GM18951 (cell line): ENCODE data around the gene GKN1.

Experiments
- POLR2A ChIP-seq: IDR thresholded peaks from 4 replicates; pipeline ENCODE4 v1.6.1; 2011; ENCODE audit warnings: mild to moderate bottlenecking; ENCODE audit not compliant: insufficient read length, insufficient read depth; ENCODE audit errors: extremely low read depth
- in situ Hi-C: fragments of 300-500 bp; cut with MboI; formaldehyde crosslinking; loops from one replicate; pipeline ENCODE4 v1.12.0; 2022; ENCODE audit warnings: low sequenced_read_pairs, mixed read lengths, inconsistent platforms; ENCODE audit not compliant: unreplicated experiment

The GKN1 gene

DNA sequence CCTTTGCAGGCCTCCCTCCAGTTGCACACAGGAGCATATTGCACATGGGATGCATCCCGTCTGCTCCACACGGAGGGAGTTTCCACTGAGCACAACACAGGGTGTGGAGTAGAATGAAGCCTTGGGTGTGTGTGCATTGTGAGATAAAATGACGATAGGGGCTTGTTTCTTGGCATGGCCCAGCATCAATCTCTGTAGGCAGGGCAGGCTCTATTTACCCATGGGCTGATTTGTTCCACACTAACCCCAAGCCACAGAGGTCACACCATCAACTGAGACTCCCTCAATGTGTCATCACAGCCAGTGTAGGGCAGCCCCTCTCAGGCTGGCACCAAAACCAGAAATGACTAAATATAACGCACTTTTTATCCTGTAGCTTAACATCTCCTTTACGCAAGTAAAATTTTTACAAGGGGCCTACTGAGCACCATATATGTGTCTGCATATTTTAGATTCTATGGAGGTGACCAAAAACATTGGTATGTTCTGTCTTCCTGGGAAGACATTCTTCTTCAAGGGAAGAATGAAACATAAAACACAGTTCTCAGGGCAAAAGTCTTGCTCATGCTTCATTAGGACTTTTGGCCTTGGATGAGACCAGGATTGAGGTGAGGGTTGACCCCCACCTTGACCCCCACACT lies 2.7 kb upstream of the GKN1 start:
- in situ Hi-C loops = no loop called here

DNA sequence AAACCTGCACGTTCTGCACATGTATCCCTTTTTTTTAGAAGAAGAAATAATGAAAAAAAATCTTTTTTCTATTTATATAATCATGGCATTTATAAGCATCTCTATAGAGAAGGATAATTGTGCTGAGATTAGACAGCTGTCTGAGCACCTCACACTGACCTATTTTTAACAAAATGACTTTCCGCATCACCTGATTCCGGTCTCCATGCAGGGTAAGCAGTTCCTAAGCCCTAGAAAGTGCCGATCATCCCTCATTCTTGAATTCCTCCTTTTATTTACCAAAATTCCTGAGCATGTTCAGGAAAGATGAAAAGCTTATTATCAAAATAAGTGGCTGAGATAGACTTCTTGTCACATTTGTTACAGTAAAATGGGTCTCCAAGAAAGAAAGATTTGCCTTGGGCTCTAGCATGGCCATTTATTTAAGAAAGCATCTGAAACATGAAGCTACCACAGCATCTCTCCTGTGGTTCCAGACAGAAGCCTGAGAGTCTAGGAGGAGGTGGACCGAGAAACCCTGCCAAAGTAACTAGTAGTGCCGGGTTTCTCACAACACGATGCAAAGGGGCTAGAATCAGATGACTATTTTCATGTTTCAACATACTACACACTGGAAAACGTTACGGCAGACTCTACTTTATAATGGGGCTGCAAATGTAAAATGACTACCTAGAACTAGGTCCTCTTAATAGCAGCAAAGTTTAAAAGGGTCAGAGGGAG lies 670 bp downstream of the GKN1 start:
- TF ChIP-seq POLR2A = no peak
- in situ Hi-C loops = no loop called here

More for the DNA sequence above, 2.7 kb upstream of the GKN1 start:
- TF ChIP-seq POLR2A = no peak

DNA sequence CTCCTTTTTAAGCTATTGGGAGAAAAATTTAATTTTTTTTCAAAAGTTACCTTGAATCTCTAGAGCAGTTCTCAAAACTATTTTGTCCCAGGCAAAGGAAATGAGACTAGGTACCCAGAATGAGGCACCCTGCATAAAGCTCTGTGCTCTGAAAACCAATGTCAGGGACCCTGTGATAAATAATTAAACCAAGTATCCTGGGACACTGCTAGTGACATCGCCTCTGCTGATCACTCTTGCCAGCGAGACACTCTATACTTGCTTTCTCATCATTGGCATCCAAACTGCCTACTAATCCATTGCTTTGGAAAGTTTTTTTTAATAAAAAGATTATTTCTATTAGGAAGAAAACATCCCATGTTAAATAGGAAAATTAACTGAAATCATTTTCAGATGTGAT lies 1.4 kb downstream of the GKN1 start:
- no peak for TF ChIP-seq POLR2A
- in situ Hi-C loops = no loop called here

DNA sequence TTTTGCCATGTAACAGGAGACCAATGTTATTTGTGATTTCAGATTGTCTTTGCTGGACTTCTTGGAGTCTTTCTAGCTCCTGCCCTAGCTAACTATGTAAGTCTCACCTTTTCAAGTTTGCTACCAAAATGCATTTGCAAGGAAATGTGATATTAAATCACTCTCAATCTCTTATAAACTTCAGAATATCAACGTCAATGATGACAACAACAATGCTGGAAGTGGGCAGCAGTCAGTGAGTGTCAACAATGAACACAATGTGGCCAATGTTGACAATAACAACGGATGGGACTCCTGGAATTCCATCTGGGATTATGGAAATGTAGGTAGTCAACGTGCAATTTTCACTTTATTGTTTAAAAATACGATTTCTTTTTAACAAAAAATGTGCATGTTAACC lies 3.0 kb downstream of the GKN1 start:
- TF ChIP-seq POLR2A = no peak
- in situ Hi-C loops = no loop called here

DNA sequence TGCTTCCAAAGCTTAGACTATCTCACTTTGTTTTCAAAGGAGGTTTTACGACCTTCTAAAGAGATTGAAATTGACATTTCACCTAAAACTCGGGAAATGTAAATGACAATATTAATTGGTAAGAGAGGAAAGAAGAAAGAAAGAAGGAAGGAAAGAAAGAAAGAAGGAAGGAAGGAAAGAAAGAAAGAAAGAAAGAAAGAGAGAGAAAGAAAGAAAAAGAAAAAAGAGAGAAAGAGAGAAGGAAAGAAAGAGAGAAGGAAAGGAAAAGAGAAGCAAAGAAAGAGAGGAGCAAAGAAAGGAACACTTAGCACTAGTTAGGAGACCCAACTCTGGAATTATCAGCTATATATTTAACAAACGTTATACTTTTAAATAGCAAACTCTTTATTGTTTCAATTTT lies 3.7 kb downstream of the GKN1 start:
- TF ChIP-seq POLR2A = no peak
- in situ Hi-C loops = no loop called here

DNA sequence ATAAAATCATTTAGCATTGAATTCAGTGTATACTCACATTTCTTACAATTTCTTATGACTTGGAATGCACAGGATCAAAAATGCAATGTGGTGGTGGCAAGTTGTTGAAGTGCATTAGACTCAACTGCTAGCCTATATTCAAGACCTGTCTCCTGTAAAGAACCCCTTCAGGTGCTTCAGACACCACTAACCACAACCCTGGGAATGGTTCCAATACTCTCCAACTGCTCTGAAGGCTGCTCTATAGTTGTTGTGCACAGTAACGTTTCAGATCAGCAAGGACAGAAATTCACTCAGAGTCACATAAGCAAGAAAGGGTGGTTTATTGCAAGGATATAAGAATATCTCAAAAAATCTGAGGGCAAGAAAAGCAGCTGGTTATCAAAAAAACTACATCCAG lies 6.5 kb downstream of the GKN1 start:
- in situ Hi-C loops = no loop called here
- no peak for TF ChIP-seq POLR2A

DNA sequence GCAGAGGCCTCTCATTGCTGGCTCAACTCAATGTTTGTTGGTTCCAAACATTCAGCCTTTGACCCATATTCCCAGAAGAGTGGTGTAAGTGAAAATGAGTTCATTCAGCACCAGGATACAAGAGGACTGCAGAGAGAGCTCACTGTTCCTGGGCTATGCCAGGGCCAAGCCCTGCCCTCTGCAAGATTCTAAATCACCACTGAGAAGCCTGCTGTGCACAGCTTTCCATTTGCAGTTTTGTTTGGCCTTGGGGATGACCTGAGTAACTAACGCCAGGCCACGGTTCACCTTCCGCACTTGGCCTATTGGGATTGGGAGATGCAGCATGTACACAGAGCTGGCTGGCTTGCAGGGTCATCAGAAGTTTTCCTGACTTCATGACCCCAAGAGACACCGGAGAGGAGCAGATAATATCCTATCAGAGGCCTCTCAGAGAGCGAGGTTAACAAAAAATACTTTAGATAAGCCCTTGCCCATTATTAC lies 12.6 kb downstream of the GKN1 start:
- TF ChIP-seq POLR2A = no peak

DNA sequence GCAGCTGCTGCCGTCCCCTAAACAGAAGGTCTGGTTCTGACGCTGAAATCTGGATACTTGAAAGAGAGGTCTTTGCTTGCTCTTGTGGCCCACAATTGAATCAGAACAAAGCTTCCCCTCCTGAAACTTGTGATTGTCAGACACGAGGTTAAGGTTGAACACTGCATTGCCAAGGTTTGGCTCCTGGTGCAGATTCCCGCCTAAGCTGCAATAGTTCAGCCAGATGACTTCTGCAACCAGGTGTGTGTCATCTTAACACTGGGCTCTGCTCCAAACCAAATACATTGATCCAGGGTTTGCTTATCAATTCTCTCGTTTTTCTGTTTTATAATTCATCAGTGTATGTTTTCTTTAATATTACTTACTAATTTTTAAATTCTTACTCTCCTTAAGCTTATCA lies 14.6 kb downstream of the GKN1 start:
- TF ChIP-seq POLR2A = no peak

More for the DNA sequence above, 12.6 kb downstream of the GKN1 start:
- in situ Hi-C loops = no loop called here

DNA sequence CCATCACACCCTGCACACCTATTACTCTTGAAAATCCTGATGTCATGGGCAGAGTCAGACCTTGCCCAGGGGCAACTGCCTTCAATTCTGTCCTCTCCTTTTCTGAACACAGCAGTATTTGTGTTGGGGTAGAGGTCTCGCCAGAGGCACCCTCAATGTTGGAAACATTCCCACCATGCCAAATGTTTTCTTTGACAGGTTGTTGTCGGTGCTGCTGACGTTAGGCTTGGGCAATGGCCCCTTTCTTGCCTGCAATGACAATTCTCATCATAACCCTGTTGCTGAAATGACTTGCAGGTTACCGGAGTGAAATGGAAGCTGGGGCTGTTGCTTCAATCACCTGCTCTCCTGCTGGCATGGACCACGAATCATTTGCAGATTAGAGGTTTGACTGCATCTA lies 17.9 kb downstream of the GKN1 start:
- in situ Hi-C loops = no loop called here
- no peak for TF ChIP-seq POLR2A

More for the DNA sequence above, 14.6 kb downstream of the GKN1 start:
- in situ Hi-C loops = no loop called here

DNA sequence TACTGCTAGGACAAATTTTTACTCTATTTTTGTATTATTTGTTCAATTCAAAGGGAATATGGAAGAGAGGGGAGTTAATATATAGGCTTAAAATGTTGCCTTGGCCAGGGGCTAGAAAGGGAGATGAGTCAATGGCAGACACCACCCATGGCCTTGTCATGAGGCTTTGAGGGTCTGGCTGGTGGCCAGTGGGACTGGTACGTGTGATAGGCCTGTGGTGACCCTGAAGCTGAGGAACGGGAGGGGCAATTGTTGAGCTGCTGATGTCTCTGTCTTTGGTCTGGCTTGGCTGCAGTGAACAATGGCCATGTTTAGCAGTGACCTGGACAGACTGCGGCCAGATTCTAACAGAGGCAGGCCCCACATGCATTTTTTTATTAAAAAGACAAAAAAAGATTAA lies 18.5 kb downstream of the GKN1 start:
- TF ChIP-seq POLR2A = no peak
- in situ Hi-C loops = no loop called here

DNA sequence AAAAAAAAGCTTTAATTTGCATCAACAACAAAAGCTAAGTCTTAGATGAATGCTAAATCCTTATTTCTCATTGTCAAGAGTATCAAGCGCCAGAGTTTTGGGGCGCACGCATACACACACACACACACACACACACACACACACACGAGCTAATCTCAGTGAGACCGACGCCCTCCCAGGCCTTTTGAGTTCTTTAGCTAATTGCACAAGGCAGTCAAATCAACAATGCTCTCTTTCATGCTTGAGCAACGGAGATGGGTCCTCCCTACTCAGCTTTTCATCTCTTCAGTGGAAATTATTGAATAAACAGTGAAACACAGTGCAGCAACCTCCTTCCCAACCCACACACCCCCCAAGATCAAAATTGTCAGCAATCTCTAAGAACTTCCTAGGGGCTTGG lies 19.2 kb downstream of the GKN1 start:
- in situ Hi-C loops = no loop called here
- no peak for TF ChIP-seq POLR2A

DNA sequence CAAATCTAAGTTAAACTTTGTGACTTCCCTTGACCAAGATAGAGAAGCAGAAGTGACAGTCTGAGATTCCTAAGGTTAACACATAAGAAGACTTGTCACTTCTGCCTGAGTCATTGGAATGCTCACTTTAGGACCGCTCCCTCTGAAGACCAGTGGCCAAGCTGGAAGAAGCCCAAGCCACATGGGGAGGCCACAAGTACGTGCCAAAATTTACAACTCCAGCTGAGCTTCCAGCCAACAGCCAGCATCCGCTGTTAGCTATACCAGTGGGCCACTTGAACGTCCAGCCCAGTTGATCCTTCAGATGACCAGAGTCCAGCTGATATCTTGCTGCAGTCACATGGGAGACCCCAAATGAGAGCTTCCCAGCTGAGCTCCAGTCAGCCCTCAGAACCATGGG lies 20.4 kb downstream of the GKN1 start:
- in situ Hi-C loops = no loop called here
- no peak for TF ChIP-seq POLR2A

DNA sequence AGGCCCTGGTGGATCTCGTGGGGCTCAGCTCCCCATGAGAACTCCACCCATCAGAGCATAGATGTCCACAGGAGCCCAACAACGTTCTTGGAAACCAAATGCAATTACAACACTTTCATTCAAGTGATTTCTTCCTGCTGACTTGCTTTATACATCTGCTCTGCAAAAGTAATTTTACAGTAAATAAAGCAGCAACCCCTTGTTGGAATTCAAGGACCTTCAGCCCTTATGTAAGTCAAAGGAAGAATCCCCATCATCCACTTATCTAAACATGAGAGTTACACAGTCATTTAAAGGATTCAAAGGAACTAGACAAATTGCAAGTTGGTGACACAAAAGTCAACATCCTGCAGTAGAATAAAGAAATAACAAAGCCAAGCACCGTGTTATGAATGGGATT lies 21.5 kb downstream of the GKN1 start:
- in situ Hi-C loops = no loop called here
- TF ChIP-seq POLR2A = no peak

DNA sequence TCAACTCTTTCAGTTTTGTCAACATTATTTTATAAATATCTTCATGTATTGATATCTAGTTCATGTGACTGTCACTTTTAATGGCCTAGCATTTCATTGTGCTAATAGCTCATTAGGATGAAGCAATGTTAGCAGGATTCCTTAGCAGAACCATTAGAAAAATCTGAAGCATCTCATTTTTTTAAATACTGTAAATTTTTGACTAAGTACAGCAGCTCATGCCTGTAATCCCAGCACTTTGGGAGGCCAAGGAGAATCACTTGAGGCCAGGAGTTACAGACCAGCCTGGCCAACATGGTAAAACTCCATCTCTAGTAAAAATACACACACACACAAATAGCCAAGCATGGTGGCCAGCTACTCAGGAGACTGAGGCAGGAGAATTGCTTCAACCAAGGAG lies 23.0 kb downstream of the GKN1 start:
- in situ Hi-C loops = no loop called here
- TF ChIP-seq POLR2A = no peak

DNA sequence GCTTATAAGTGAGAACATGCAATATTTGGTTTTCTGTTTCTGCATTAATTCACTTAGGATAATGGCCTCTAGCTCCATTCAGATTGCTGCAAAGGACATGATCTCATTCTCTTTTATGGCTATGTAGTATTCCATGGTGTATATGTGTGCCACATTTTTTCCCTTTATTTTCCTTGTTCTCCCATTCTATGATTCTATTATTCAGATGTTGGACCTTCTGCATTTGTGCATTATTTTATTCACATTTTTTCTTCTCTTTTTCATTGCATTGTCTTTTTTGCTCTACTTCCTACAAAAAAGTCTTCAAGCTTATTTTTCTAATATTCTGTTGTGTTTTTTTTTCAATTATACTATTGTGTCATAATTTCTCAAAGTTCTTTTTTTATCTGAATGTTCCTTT lies 27.4 kb downstream of the GKN1 start:
- no peak for TF ChIP-seq POLR2A
- in situ Hi-C loops = no loop called here

DNA sequence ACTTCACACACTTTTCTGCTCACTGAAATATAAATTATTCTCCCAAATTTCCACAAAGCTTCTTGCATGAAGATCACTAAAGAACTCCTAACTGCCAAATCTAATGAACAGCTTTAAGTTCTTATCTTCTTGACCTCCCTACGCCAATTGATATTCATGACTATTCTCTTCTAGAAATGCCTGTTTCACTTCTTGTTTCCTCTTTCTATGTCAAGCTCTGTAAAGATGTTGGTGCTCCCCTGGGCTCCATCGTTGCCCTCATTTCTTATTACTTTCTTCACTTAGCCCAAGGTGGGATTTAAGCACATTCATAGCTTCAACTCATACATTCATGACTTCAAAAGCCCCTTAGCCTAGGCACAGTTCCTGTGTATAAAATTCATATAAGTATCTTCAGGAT lies 29.3 kb downstream of the GKN1 start:
- in situ Hi-C loops = no loop called here
- no peak for TF ChIP-seq POLR2A
